ENCODE measurements around the gene TMEM98. TPM values are rescaled to one million over a fixed set of nuclear protein-coding genes. Genes with fewer than 3 reads are reported as not detected.

TMEM98 gene
- total and polyA plus RNA-seq, 2 of the 8 experiments (the other 6 are each of a cell fraction or from before 2014, with no cell fraction given): 86.1 to 232 TPM

DNA sequence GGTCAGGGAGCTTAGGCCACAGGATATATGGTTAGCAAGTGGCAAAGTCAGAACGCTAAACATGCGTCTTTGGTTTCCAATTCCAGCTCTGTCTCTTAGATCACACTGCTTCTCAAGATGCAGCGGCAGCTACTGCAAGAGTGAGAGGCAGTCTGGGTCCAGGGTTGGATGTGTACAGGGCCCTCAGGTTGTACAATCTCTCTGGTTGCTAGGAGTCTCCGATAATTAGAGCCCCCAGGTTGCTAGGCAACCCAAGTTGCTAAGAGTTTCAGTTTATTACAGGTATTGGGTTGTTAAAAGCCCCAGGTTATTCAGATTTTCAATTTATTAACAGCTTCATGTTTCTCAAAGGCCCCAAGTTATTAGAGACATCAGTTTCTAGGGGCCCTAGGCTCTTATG lies 48.2 kb downstream of the TMEM98 start (continued):
- TF ChIP-seq, protein P1, sequence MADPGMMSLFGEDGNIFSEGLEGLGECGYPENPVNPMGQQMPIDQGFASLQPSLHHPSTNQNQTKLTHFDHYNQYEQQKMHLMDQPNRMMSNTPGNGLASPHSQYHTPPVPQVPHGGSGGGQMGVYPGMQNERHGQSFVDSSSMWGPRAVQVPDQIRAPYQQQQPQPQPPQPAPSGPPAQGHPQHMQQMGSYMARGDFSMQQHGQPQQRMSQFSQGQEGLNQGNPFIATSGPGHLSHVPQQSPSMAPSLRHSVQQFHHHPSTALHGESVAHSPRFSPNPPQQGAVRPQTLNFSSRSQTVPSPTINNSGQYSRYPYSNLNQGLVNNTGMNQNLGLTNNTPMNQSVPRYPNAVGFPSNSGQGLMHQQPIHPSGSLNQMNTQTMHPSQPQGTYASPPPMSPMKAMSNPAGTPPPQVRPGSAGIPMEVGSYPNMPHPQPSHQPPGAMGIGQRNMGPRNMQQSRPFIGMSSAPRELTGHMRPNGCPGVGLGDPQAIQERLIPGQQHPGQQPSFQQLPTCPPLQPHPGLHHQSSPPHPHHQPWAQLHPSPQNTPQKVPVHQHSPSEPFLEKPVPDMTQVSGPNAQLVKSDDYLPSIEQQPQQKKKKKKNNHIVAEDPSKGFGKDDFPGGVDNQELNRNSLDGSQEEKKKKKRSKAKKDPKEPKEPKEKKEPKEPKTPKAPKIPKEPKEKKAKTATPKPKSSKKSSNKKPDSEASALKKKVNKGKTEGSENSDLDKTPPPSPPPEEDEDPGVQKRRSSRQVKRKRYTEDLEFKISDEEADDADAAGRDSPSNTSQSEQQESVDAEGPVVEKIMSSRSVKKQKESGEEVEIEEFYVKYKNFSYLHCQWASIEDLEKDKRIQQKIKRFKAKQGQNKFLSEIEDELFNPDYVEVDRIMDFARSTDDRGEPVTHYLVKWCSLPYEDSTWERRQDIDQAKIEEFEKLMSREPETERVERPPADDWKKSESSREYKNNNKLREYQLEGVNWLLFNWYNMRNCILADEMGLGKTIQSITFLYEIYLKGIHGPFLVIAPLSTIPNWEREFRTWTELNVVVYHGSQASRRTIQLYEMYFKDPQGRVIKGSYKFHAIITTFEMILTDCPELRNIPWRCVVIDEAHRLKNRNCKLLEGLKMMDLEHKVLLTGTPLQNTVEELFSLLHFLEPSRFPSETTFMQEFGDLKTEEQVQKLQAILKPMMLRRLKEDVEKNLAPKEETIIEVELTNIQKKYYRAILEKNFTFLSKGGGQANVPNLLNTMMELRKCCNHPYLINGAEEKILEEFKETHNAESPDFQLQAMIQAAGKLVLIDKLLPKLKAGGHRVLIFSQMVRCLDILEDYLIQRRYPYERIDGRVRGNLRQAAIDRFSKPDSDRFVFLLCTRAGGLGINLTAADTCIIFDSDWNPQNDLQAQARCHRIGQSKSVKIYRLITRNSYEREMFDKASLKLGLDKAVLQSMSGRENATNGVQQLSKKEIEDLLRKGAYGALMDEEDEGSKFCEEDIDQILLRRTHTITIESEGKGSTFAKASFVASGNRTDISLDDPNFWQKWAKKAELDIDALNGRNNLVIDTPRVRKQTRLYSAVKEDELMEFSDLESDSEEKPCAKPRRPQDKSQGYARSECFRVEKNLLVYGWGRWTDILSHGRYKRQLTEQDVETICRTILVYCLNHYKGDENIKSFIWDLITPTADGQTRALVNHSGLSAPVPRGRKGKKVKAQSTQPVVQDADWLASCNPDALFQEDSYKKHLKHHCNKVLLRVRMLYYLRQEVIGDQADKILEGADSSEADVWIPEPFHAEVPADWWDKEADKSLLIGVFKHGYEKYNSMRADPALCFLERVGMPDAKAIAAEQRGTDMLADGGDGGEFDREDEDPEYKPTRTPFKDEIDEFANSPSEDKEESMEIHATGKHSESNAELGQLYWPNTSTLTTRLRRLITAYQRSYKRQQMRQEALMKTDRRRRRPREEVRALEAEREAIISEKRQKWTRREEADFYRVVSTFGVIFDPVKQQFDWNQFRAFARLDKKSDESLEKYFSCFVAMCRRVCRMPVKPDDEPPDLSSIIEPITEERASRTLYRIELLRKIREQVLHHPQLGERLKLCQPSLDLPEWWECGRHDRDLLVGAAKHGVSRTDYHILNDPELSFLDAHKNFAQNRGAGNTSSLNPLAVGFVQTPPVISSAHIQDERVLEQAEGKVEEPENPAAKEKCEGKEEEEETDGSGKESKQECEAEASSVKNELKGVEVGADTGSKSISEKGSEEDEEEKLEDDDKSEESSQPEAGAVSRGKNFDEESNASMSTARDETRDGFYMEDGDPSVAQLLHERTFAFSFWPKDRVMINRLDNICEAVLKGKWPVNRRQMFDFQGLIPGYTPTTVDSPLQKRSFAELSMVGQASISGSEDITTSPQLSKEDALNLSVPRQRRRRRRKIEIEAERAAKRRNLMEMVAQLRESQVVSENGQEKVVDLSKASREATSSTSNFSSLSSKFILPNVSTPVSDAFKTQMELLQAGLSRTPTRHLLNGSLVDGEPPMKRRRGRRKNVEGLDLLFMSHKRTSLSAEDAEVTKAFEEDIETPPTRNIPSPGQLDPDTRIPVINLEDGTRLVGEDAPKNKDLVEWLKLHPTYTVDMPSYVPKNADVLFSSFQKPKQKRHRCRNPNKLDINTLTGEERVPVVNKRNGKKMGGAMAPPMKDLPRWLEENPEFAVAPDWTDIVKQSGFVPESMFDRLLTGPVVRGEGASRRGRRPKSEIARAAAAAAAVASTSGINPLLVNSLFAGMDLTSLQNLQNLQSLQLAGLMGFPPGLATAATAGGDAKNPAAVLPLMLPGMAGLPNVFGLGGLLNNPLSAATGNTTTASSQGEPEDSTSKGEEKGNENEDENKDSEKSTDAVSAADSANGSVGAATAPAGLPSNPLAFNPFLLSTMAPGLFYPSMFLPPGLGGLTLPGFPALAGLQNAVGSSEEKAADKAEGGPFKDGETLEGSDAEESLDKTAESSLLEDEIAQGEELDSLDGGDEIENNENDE (IDR thresholded peaks at IDR 0.05; ENCODE audit: insufficient replicate concordance, low read length): no peak
- TF ChIP-seq CBX8 (IDR thresholded peaks at IDR 0.05; ENCODE audit: borderline replicate concordance, low read depth, low read length): no peak
- no peak for TF ChIP-seq RFX5 (IDR thresholded peaks at IDR 0.05; ENCODE audit: borderline replicate concordance, low read depth, low read length)
- TF ChIP-seq SIN3A (conservative IDR thresholded peaks at IDR 0.05 in 1 of 2, IDR thresholded peaks at IDR 0.05 in 1 of 2; ENCODE audit: low read depth in 1 of 2, low read length in 2 of 2): no peak
- no peak for TF ChIP-seq RAD21 (IDR thresholded peaks at IDR 0.05 in 1 of 2, conservative IDR thresholded peaks at IDR 0.05 in 1 of 2; ENCODE audit: low read depth in 2 of 2, low read length in 2 of 2)
- TF ChIP-seq SIX5 (IDR thresholded peaks at IDR 0.05; ENCODE audit: low read depth, low read length): no peak
- no peak for TF ChIP-seq CBX5 (IDR thresholded peaks at IDR 0.05; ENCODE audit: low read depth, low read length)
- no peak for TF ChIP-seq MAX (IDR thresholded peaks at IDR 0.05)
- no peak for TF ChIP-seq KDM1A (IDR thresholded peaks at IDR 0.05; ENCODE audit: borderline replicate concordance, low read length)
- TF ChIP-seq, protein P2, sequence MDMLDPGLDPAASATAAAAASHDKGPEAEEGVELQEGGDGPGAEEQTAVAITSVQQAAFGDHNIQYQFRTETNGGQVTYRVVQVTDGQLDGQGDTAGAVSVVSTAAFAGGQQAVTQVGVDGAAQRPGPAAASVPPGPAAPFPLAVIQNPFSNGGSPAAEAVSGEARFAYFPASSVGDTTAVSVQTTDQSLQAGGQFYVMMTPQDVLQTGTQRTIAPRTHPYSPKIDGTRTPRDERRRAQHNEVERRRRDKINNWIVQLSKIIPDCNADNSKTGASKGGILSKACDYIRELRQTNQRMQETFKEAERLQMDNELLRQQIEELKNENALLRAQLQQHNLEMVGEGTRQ (IDR thresholded peaks at IDR 0.05; ENCODE audit: low read length): no peak
